ENCODE results near the gene MUC7. TPM values are rescaled to one million over a fixed set of nuclear protein-coding genes. Genes with fewer than 3 reads are reported as not detected.

The MUC7 gene
- total RNA-seq, 4 donors from 2014 or later, result not detected

DNA sequence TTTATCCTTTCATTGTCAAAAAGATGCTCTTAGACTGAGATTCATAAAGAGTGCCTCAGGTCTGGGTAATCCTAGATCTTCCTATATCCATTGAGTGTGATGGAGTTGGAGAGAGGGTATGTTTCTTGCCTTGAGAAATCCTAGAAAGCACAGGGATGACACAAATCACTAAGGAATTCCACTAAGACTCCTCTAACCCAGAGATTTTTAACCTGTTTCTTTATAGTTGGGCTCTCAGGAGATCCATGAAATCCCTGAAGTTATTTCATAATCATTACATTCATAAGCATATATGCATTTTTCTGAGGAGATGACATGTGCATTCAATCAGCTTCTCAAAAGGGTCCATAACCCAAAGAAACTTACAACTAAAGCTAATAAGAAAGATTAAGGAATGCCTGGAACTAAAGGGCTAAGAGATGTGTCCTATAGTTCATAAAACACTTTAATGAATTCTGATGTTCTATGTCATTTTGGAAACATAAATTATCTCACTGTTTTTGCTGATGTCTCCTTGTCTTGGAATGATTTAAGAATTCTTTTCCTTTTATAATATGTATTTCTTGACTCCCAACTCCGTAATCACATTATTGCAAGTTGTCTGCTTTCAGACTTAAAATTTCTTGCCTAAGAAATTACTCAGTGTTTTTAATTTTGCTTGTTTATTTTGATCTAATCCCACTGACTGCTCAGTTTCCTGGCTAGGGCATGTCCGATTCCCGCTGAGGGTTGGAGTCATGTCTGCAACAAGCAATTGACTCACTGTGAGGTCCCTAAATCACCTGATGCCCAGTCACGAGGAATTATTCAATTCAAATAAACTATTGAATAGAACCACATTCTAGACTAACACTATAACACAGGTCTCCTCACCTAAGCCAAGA is 43.6 kb downstream of the MUC7 start:
- TF ChIP-seq POLR2A (IDR thresholded peaks at IDR 0.05), result no peak
- TF ChIP-seq CTCF (IDR thresholded peaks at IDR 0.05), result no peak
- H3K4me1 ChIP-seq, result no peaks in the 10 kb centered on the region
- intact Hi-C loops (cut with DNase I), result no loop called here
- no peak for DNase-seq
- H3K36me3 ChIP-seq, result no peaks in the 10 kb centered on the region
- H3K27ac ChIP-seq, result no peak overlapping the region
- no peaks in the 10 kb centered on the region for H3K27me3 ChIP-seq
- no peaks in the 10 kb centered on the region for H3K9me3 ChIP-seq
- H3K4me3 ChIP-seq, result no peak overlapping the region
- 22 to 50% methylated on average over 4 of the region's 4 CpGs for WGBS, 2 donors

- Histone ChIP-seq H3K4me3 (no peak within 1 kb of the TSS), H3K4me1 (peaks cover 0 to 10% (median 3%) of the 10 kb centered on the region in 3 donors), H3K27me3 (no peaks in the 10 kb centered on the region), H3K9me3 (no peaks in the 10 kb centered on the region), H3K27ac (no peak within 1 kb of the TSS), H3K36me3 (no peaks in the 10 kb centered on the region)
- DNase-seq, result no peak
- 58 to 65% methylated on average over 2 of the region's 2 CpGs for WGBS, 2 donors
- TF ChIP-seq CTCF (IDR thresholded peaks at IDR 0.05), result no peak
- TF ChIP-seq POLR2A (IDR thresholded peaks at IDR 0.05), result no peak
- intact Hi-C loops (cut with DNase I), result no loop called here
Measured at GRCh38 chr4:70518269-70518668, 46.3 kb downstream of the MUC7 start, which contains the start of gene AMTN. AMTN (plus strand) TSS chr4:70518569; CDS start chr4:70518778, 209 bp downstream.

DNA sequence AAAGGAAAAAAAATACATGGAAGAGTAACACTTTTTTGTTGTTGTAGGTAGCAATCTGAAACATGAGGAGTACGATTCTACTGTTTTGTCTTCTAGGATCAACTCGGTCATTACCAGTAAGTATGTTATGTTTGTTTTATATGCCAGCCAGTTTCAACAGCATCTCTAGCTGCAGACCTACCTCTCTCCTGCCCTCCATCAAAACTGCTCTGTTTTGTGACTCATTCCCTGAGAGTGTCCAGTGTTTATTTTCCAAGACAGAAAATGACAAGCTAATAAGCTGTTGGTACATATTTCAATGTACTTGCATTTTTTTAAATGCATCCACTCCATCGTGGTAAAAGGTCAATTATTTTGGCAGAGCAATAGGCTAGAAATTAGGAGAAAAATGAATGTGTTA is 46.7 kb downstream of the MUC7 start:
- H3K4me3 ChIP-seq, result no peak overlapping the region
- no peaks in the 10 kb centered on the region for H3K27me3 ChIP-seq
- intact Hi-C loops (cut with DNase I), result no loop called here
- DNase-seq, result no peak
- no peak overlapping the region for H3K27ac ChIP-seq
- no peaks in the 10 kb centered on the region for H3K9me3 ChIP-seq
- WGBS, 2 donors, result 20 to 36% methylated on average over 3 of the region's 3 CpGs
- TF ChIP-seq POLR2A (IDR thresholded peaks at IDR 0.05) (no peak), CTCF (IDR thresholded peaks at IDR 0.05) (no peak)
- no peaks in the 10 kb centered on the region for H3K36me3 ChIP-seq
- H3K4me1 ChIP-seq, result peaks cover 0 to 10% (median 3%) of the 10 kb centered on the region in 3 donors

DNA sequence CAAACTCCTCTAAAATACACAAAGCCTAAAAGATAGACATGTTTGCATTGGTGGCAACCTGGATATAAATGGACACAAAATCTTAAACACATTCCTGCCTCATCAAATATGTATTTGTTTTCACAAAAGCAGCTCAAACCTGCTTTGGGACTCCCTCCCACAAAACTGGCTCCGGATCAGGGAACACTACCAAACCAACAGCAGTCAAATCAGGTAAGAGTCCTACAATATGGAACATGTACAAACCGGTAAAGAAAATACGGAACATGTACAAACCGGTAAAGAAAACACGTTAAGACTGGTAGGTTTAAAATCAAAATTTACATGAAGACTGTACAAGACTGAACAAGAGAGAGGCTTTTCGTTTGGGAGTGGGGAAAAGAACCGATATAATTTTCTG is 50.6 kb downstream of the MUC7 start:
- H3K4me3 ChIP-seq, result no peak overlapping the region
- no peaks in the 10 kb centered on the region for H3K36me3 ChIP-seq
- H3K9me3 ChIP-seq, result no peaks in the 10 kb centered on the region
- TF ChIP-seq CTCF (IDR thresholded peaks at IDR 0.05) (no peak), POLR2A (IDR thresholded peaks at IDR 0.05) (no peak)
- H3K27me3 ChIP-seq, result no peaks in the 10 kb centered on the region
- no peak for DNase-seq
- 46 to 57% methylated on average over 7 of the region's 7 CpGs for whole genome bisulfite sequencing, 2 donors
- H3K27ac ChIP-seq, result peak overlapping the region; percentile 59 to 83 (median 74)
- intact Hi-C loops (cut with DNase I), result no loop called here
- H3K4me1 ChIP-seq, result peaks cover 0 to 10% (median 3%) of the 10 kb centered on the region in 3 donors

GRCh38 chr4:70530997-70531396 is 59.0 kb downstream of the MUC7 start:
- Histone ChIP-seq H3K4me1 (no peaks in the 10 kb centered on the region), H3K4me3 (no peak overlapping the region), H3K27ac (no peak overlapping the region), H3K27me3 (no peaks in the 10 kb centered on the region), H3K9me3 (no peaks in the 10 kb centered on the region), H3K36me3 (no peaks in the 10 kb centered on the region)
- WGBS, 2 donors, result 71 to 81% methylated on average over 2 to 4 of the region's 5 CpGs
- intact Hi-C loops (cut with DNase I), result no loop called here
- no peak for DNase-seq
- TF ChIP-seq CTCF (IDR thresholded peaks at IDR 0.05), result no peak
- TF ChIP-seq POLR2A (IDR thresholded peaks at IDR 0.05), result no peak

Data from esophagus squamous epithelium (tissue), 5 donors.